Measurements from ENCODE around the gene CRNN. TPM values are rescaled to one million over a fixed set of nuclear protein-coding genes. Genes with fewer than 3 reads are reported as not detected.

Gene CRNN
- total RNA-seq: not detected in 2 replicates

DNA sequence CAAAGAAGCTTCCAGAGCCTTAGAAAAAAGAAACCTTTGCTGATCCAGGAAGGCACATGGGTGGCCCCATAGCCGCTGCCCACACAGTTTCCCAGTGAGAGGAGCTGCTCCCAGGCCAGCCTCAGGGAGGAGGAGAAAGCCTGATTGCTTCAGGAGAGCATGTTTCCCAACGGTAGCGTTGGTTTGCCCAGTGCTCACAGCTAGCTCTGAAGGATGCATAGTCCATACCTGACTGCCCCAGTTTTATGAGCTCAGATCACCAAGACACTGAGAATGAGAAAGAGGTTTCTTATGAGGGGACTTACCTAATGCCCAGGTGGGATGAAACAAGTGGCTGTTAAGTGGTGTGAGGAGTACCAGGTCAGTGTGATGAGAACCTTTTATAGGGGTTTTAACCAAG is at the start of gene CRNN:
TSS of gene CRNN (minus strand) at position 355 of the 400 bp plus-strand sequence. CDS start 2,030 bp downstream, outside the sequence.

DNA sequence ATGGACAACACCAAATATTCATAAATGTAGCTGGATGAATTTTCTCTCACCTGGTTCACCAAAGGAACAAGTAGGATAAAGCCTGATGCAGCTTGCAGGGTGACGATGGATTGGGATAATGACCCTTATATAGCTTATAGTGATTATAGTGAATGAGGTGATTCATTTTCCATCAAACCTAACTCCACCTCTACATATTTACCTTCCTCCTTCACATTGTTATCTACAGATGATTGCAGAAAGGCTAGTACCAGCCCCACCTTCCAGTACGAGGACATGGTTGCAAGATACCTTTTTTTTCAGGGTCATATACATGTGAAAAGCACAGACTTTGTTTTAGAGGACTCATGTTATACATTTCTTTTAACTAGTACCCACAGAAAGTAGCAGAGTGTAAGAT is 54.2 kb downstream of the CRNN start, which contains the start of gene FLG2:
TSS of gene FLG2 (minus strand) at position 101 of the 400 bp plus-strand sequence. CDS start 1,122 bp downstream, outside the sequence.

Small RNAs within 50 kb of the gene (small RNA-seq; reads per million reads assigned to genes)
- 0.11 reads per million for gene HMGN3P1

Other genes starting within 250 kb of the CRNN start
- gene HRNR, start 190.1 kb downstream of the CRNN start, total RNA-seq: not detected in 2 replicates
- not detected in 2 replicates for gene FLG, start 89.0 kb downstream of the CRNN start, total RNA-seq
- not detected in 2 replicates for gene FLG2, start 54.3 kb downstream of the CRNN start, total RNA-seq
- gene LCE5A, start 96.5 kb upstream of the CRNN start, total RNA-seq: not detected in 2 replicates
- gene CRCT1, start 100.2 kb upstream of the CRNN start, total RNA-seq: not detected in 2 replicates
- gene LCE3E, start 152.5 kb upstream of the CRNN start, total RNA-seq: not detected in 2 replicates
- not detected in 2 replicates for gene LCE3D, start 166.3 kb upstream of the CRNN start, total RNA-seq
- not detected in 2 replicates for gene LCE3C, start 186.0 kb upstream of the CRNN start, total RNA-seq
- not detected in 2 replicates for gene LCE3B, start 199.5 kb upstream of the CRNN start, total RNA-seq
- gene LCE3A, start 208.8 kb upstream of the CRNN start, total RNA-seq: not detected in 2 replicates
- not detected in 2 replicates for gene LCE2D, start 249.1 kb upstream of the CRNN start, total RNA-seq